Loucy (cell line): ENCODE measurements around the gene CLEC4C.
"Not testable (repeated sequence)": the region's sequence is repeated elsewhere in the genome, so short reads cannot be mapped to it uniquely, and the experiment has no call there.

ENCODE experiments used
- EZH2phosphoT487 ChIP-seq: fragments of 200-600 bp; IDR thresholded peaks from 2 replicates; pipeline ENCODE4 v1.6.1; 2018; ENCODE audit warnings: antibody characterized with exemption, mild to moderate bottlenecking, moderate library complexity, borderline replicate concordance
- TF ChIP-seq, protein P1 (sequence below): fragments of 200-600 bp; sonication (generic); conservative IDR thresholded peaks from 2 replicates; pipeline ENCODE4 v1.5.1; 2014; ENCODE audit warnings: mild to moderate bottlenecking, antibody characterized with exemption, low read length

- TF ChIP-seq, protein P1, sequence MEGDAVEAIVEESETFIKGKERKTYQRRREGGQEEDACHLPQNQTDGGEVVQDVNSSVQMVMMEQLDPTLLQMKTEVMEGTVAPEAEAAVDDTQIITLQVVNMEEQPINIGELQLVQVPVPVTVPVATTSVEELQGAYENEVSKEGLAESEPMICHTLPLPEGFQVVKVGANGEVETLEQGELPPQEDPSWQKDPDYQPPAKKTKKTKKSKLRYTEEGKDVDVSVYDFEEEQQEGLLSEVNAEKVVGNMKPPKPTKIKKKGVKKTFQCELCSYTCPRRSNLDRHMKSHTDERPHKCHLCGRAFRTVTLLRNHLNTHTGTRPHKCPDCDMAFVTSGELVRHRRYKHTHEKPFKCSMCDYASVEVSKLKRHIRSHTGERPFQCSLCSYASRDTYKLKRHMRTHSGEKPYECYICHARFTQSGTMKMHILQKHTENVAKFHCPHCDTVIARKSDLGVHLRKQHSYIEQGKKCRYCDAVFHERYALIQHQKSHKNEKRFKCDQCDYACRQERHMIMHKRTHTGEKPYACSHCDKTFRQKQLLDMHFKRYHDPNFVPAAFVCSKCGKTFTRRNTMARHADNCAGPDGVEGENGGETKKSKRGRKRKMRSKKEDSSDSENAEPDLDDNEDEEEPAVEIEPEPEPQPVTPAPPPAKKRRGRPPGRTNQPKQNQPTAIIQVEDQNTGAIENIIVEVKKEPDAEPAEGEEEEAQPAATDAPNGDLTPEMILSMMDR: not testable (repeated sequence)
- TF ChIP-seq EZH2phosphoT487: not testable (repeated sequence)
Measured at GRCh38 chr12:7730984-7731383, 16.2 kb downstream of the CLEC4C start.
